ENCODE measurements around the gene EZH1. TPM values are rescaled to one million over a fixed set of nuclear protein-coding genes. Genes with fewer than 3 reads are reported as not detected.

Gene EZH1
- total and polyA plus RNA-seq, 2 of the 4 experiments (the other 2 are of a cell fraction), result 17.6 to 27.3 TPM

- ChIA-PET CTCF (interaction anchor here (1.3 to 2.9 kb wide), 2 partner anchors 11 to 14 kb away, joined by 6 to 12 read pairs; partner anchors contain the start of gene RAMP2), POLR2A (ENCODE audit: unreplicated experiment) (no interaction called here)
- no peak overlapping the region for H3K4ac ChIP-seq (ENCODE audit: low read depth, low read length)
- no peak overlapping the region for H2BK5ac ChIP-seq (ENCODE audit: low read depth, low read length, poor library complexity, severe bottlenecking)
- H2BK120ac ChIP-seq (ENCODE audit: low read depth, low read length), result no peak overlapping the region
- H4K5ac ChIP-seq (ENCODE audit: low read depth, low read length), result no peak overlapping the region
- intact Hi-C loops (cut with micrococcal nuclease) (no loop called here), in situ Hi-C loops (cut with MboI; ENCODE audit: low sequenced_read_pairs) (no loop called here), dilution Hi-C loops (cut with HindIII; ENCODE audit: low sequenced_read_pairs, unreplicated experiment) (no loop called here)
- WGBS, 2 experiments (ENCODE audit: extremely low coverage in 2 of 2, insufficient read length in 1 of 2), result 43% methylated on average over 4 of the region's 11 CpGs; no CpG with 5 or more reads in 1 of the 2 experiments
- TF ChIP-seq FOS (IDR thresholded peaks at IDR 0.05; ENCODE audit: low read depth, low read length) (no peak), BHLHE40 (IDR thresholded peaks at IDR 0.05; ENCODE audit: low read depth, low read length) (no peak), RAD21 (IDR thresholded peaks at IDR 0.05; ENCODE audit: low read length) (no peak), RFX5 (IDR thresholded peaks at IDR 0.05; ENCODE audit: low read depth, low read length) (no peak), RCOR1 (IDR thresholded peaks at IDR 0.05; ENCODE audit: insufficient replicate concordance, low read length) (no peak), POLR2A (IDR thresholded peaks at IDR 0.05; ENCODE audit: low read depth, low read length) (no peak), SMC3 (IDR thresholded peaks at IDR 0.05; ENCODE audit: low read depth, low read length) (no peak), CEBPB (IDR thresholded peaks at IDR 0.05; ENCODE audit: low read depth, low read length) (no peak)
- no peak overlapping the region for H3K4me2 ChIP-seq (ENCODE audit: low read depth, low read length)
- peaks cover 4% of the 10 kb centered on the region; the same call in 1 of the 2 replicates for H3K9me1 ChIP-seq (ENCODE audit: insufficient read depth, low read length)
- no peak for DNase-seq
- no TSS peak for BruUV-seq (replicated peaks)
- H3K56ac ChIP-seq (ENCODE audit: extremely low read depth, insufficient read depth, low read length), result no peak overlapping the region
- no peak overlapping the region for H2BK20ac ChIP-seq (ENCODE audit: low read depth, low read length)
- H3K36me3 ChIP-seq (ENCODE audit: control insufficient read depth, insufficient read depth, low read length), result no peaks in the 10 kb centered on the region
- no peak overlapping the region for H3K27ac ChIP-seq (ENCODE audit: insufficient read depth, low read length)
- peaks cover 27% of the 10 kb centered on the region for H3K27me3 ChIP-seq (ENCODE audit: control insufficient read depth, insufficient read depth, low read length)
- no peaks in the 10 kb centered on the region for H4K20me1 ChIP-seq (ENCODE audit: insufficient read depth, low read length)
- no peak overlapping the region for H3K9ac ChIP-seq (ENCODE audit: low read depth, low read length)
- no peak overlapping the region for H4K91ac ChIP-seq (ENCODE audit: insufficient read depth, low read depth, low read length)
- H3K79me1 ChIP-seq (ENCODE audit: low read depth in 1 of 2, low read length in 2 of 2), result peaks cover under 1 to 3% of the 10 kb centered on the region in 2 experiments; a peak in 3 of 4 replicates
- peak overlapping the region; percentile 18 for H2AK9ac ChIP-seq (replicated peaks; ENCODE audit: low read depth, low read length, poor library complexity)
- H3K18ac ChIP-seq (ENCODE audit: low read depth, low read length), result no peak overlapping the region
- peaks cover 5% of the 10 kb centered on the region; the same call in 1 of the 2 replicates for H3K4me1 ChIP-seq (ENCODE audit: control insufficient read depth, insufficient read depth, low read length)
- no peak overlapping the region for H2BK15ac ChIP-seq (ENCODE audit: low read depth, low read length)
- H3K9me3 ChIP-seq (ENCODE audit: control insufficient read depth, insufficient read depth, low read length), result no peaks in the 10 kb centered on the region
- no peak overlapping the region for H3K14ac ChIP-seq (replicated peaks; ENCODE audit: low read depth, low read length)
- H3K4me3 ChIP-seq (ENCODE audit: insufficient read depth, low read depth, low read length), result no peak overlapping the region
- 0 out of 2 replicates have a peak overlapping the region, but pooled peaks have one; percentile 51 for H3K23ac ChIP-seq (ENCODE audit: low read depth, low read length)
- no peak overlapping the region for H2AFZ ChIP-seq (replicated peaks; ENCODE audit: low read length, poor library complexity)
- H2AK5ac ChIP-seq (ENCODE audit: low read depth, low read length), result no peak overlapping the region
- H4K8ac ChIP-seq (ENCODE audit: low read depth in 2 of 2, low read length in 2 of 2), result no peak overlapping the region
- no peak for ATAC-seq (ENCODE audit: low read depth)
Observed at GRCh38 chr17:42748908-42749798, 4.3 kb upstream of the EZH1 start.

Data from IMR-90 (cell line).